CD4-positive, alpha-beta T cell treated with Interleukin-6 at 100 ng/mL for 8 hours (primary cell): ENCODE results near the gene ATAD3C.
"Not testable (repeated sequence)": the region's sequence is repeated elsewhere in the genome, so short reads cannot be mapped to it uniquely, and the experiment has no call there.

Experiments used
- DNase-seq: peaks from one replicate; pipeline ENCODE4 v3.0.0-alpha.2; 2020; ENCODE audit warnings: mixed read lengths, low spot score

The ATAD3C gene

DNA sequence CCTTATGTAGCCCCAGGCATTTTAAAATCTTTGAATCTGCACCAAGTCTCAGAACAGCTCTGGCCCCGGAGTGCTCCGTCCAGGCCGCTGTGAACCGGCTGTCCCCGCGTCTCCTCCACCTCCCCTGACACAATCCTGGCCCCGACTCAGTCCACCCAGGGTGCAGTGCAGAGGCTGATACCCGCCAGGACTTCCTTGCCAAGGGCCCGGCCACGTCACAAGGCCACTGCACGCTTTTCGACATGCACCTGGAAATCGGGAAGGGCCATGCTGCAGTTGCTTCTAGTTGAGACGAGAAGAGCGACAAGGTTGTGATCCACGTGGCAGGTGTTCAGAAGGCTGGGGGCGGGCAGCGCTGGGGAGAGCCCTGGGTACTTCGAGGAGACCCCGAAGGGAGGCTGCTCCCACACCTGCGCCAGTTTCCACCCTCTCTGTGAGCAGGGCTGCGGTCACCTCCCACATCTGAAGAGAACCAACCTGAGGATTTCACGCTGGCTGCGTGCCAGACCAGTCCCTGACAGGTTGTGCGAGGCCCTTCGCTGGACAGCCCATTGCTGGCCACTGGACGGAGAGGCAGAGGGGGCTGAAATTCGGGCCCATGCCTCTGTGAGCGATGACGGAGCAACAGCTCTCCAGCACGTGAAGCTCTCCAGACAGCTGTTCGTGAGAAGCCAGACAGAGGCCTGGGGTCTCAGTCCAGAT lies 7.3 kb upstream of the ATAD3C start:
- no peak for DNase-seq

DNA sequence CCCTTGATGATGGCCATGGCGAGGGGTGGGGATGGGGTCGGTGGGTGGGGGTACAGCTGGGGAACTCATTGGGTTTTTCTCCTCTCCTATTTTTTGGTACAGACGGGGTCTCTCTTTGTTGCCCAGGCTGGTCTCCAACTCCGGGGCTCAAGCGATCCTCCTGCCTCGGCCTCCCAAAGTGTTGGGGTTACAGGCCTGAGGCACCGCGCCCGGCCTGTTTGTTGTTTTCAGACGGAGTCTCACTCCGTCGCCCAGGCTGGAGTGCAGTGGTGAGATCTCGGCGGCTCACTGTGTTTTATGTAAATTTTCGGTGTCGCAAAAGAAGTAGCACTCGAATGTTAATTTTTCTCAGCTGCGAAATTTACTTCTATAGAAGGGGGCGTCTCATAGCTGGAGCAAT lies 2.9 kb upstream of the ATAD3C start:
- DNase-seq, result not testable (repeated sequence)

GRCh38 chr1:1450616-1451015 lies 1.1 kb downstream of the ATAD3C start:
- DNase-seq, result not testable (repeated sequence)

GRCh38 chr1:1451696-1452364 lies 2.3 kb downstream of the ATAD3C start:
- no peak for DNase-seq

DNA sequence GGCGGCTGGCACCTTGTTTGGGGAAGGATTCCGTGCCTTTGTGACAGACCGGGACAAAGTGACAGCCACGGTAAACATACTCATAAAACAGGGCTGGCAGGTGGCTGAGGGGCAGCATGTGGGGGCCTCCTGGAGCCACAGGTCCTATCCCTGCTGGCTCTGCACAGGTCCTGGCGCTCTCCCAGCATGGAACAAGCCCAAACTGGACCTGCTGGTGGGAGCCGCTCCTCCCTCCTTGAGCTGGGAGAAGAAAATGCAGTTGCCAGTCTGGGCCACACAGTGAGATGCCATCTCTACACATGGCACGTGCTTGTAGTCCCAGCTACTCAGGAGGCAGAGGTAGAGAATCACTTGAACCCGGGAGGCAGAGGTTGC lies 2.9 kb downstream of the ATAD3C start:
- not testable (repeated sequence) for DNase-seq

GRCh38 chr1:1452882-1453281 lies 3.4 kb downstream of the ATAD3C start:
- no peak for DNase-seq

GRCh38 chr1:1454286-1455056 lies 5.0 kb downstream of the ATAD3C start:
- DNase-seq, result not testable (repeated sequence)

DNA sequence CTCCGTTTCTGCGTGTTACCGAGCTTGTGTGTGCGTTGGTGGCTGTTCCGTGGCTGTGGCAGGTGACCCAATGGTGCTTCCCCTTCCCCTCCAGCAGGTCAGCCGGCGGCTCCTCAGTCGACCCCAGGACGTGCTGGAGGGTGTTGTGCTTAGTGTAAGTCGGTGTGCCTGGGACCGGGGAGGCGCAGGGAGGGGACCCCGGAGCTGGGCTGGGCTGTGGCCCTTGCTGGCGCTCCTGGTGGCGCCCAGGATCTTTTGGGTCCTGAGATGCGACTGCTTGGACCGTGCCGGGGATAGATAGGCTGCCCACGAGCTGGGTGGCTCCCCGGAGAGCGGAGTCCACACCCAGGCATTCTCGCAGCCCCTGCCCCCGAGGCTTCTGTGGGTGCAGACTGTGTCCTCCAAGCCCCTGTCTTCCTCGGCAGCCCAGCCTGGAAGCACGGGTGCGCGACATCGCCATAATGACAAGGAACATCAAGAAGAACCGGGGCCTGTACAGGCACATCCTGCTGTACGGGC lies 5.9 kb downstream of the ATAD3C start:
- no peak for DNase-seq

- DNase-seq, result not testable (repeated sequence)
Observed at GRCh38 chr1:1455934-1456333, 6.4 kb downstream of the ATAD3C start.

GRCh38 chr1:1456683-1457255 lies 7.3 kb downstream of the ATAD3C start:
- DNase-seq, result not testable (repeated sequence)

- DNase-seq, result not testable (repeated sequence)
Observed at GRCh38 chr1:1459156-1459555, 9.7 kb downstream of the ATAD3C start.

- DNase-seq, result not testable (repeated sequence)
Observed at GRCh38 chr1:1459711-1460110, 10.2 kb downstream of the ATAD3C start.

DNA sequence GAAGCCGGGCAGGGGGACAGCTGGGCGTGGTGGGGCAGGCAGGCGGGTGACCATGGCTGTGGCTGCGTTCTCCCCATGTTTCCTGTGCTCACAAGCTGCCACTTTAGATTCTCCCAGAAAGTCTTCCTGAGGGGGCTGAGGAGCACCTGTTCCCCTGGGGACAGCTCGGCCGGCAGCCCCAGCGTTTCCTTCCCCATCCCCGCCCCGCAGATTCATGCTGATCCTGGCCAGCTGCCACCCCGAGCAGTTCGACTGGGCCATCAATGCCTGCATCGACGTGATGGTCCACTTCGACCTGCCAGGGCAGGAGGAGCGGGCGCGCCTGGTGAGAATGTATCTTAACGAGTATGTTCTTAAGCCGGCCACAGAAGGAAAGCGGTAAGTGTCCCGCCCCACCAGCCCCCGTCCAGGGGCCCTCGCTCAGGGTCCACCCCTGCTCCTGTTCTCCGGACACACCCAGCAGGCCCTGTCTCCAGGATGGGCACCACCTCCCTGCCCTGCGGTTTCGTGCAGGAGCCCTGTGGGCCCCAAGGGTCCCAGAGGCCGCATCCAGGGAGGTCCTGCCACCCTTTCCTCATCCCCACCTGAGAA lies 11.1 kb downstream of the ATAD3C start:
- no peak for DNase-seq

DNA sequence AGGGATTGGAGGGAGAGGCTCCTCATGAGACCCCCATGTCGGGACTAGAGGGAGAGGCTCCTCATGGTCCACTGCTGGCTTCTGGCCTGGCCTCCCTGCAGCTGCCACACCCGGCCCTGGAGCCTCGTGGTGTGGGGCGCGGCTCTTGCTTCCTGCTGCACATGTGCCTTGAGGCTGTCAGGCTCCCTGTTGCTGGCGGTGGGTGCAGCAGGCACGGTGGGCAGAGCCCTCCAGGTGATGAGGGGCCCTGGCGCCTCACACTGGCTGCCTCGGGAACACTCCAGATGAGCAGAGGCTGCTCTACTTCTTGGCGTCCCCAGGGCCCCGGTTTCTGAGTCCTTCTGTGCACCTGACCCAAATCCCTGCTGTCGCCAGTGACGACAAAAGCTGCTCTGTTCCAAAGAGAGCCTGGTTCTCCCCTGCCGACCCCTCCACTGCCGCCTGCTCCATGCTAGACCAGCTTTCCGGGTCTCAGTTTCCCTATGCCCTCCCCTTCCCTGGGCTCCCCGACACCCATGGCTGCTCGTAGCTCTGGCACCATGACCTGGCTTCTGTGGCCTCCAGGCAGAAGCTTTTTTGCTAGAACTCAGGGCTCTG lies 12.3 kb downstream of the ATAD3C start:
- DNase-seq, result no peak

- DNase-seq, result no peak
Observed at GRCh38 chr1:1462318-1462966, 13.0 kb downstream of the ATAD3C start.

- no peak for DNase-seq
Observed at GRCh38 chr1:1463312-1463711, 13.8 kb downstream of the ATAD3C start.

DNA sequence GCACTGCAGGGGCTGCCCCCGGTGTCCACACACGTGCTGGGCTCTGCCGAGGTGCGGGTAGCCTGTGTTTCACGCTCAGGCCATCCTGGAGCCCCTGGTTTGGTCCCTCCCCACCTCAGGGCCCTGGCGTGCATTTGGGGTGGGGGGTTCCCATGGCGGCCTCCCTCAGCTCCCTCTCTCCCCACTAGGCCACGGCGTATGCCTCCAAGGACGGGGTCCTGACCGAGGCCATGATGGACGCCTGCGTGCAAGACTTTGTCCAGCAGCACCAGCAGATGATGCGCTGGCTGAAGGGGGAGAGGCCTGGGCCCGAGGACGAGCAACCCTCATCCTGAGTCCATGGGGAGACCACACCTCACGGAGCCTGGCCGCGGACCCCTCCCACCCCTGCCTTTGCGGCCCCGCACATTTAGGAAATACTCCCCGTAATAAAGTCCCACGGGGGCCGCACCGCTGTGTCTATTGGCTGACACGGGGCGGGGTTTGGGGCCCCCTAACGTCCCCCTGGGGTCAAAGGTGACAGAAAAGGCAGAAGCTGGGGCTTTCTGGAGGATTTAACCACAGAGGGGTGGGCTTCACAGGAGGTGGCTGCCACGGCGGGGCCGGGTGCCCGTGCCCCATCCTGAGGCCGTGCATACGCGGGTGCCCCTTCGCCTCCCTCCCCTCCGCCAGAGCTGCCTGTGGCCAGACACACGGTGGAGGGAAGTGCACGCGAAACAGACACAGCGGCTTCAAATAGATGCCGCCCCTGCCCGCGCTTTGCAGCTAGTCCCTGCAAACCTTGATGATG lies 18.9 kb downstream of the ATAD3C start:
- not testable (repeated sequence) for DNase-seq

DNA sequence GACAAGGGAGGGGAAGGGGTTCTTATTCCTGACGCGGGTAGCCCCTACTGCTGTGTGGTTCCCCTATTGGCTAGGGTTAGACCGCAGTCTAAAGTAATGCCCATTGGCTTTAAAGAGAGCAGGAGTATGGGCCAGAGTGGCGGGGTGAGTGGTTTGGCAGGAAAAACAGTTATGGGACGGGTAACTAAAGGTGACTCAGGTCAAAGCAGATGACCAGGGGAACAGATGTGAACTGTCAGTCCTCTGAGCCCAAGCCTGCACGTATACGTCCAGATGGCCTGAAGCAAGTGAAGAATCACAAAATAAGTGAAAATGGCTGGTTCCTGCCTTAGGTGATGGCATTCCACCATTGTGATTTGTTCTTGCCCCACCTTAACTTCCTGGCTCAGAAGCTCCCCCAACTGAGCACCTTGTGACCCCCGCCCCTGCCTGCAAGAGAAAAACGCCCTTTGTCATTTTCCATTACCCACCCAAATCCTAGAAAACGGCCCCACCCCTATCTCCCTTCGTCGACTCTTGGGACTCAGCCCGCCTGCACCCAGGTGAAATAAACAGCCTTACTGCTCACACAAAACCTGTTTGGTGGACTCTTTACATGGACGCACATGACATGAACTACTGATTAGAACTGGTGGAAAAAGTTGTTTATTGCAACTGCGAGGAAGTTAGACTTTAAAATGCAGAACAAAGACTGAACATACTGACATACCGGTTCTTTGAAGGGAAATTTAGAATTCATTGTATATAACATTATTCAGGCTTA lies 21.3 kb downstream of the ATAD3C start:
- no peak for DNase-seq

- peak; percentile 88 for DNase-seq
Observed at GRCh38 chr1:1471389-1472052, 22.0 kb downstream of the ATAD3C start, which contains the start of gene ATAD3B. TSS of gene ATAD3B (plus strand) at chr1:1471765. CDS start at chr1:1471885, 120 bp downstream.
